Measurements from ENCODE around the gene EPHA6. TPM values are rescaled to one million over a fixed set of nuclear protein-coding genes. Genes with fewer than 3 reads are reported as not detected.

The EPHA6 gene
- total RNA-seq, 1 experiment from 2014 or later = 0.61 TPM

GRCh38 chr3:97488741-97489140 lies 674.3 kb downstream of the EPHA6 start:
- no peak overlapping the region for H2BK12ac ChIP-seq (ENCODE audit: insufficient read length, low read depth, low read length)
- H3K79me2 ChIP-seq (ENCODE audit: insufficient read depth, low read length) = no peaks in the 10 kb centered on the region
- no peak for DNase-seq
- no peaks in the 10 kb centered on the region for H3K23me2 ChIP-seq (ENCODE audit: insufficient read length, low read depth, low read length, poor library complexity, severe bottlenecking)
- no peaks in the 10 kb centered on the region for H3K9me3 ChIP-seq (ENCODE audit: control insufficient read depth, low read depth, low read length)
- no peaks in the 10 kb centered on the region for H3K36me3 Mint-ChIP-seq (ENCODE audit: insufficient read depth in 1 of 3, low read depth in 3 of 3)
- TF ChIP-seq CTCF (conservative IDR thresholded peaks at IDR 0.05) = no peak
- no peak overlapping the region for H3K27ac ChIP-seq (ENCODE audit: insufficient read length, low read depth, low read length)
- no peak overlapping the region for H3K27ac Mint-ChIP-seq
- H3K4ac ChIP-seq (ENCODE audit: low read depth, low read length) = no peak overlapping the region
- WGBS (ENCODE audit: extremely low coverage, insufficient read length, low lambda C conversion rate) = no CpG with 5 or more reads among the region's 1 CpG
- no peaks in the 10 kb centered on the region for H3K4me1 ChIP-seq (ENCODE audit: insufficient read depth, low read length)
- H3K23ac ChIP-seq (ENCODE audit: insufficient read length, low read depth, low read length) = no peak overlapping the region
- no peak overlapping the region for H3K14ac ChIP-seq (ENCODE audit: insufficient read depth, low read length)
- no peaks in the 10 kb centered on the region for H3K79me1 ChIP-seq (ENCODE audit: insufficient read depth, low read depth, low read length, poor library complexity, severe bottlenecking)
- no peak overlapping the region for H4K91ac ChIP-seq (ENCODE audit: insufficient read length, low read depth, low read length)
- H2BK15ac ChIP-seq (ENCODE audit: low read depth, low read length) = no peak overlapping the region
- H4K20me1 ChIP-seq (ENCODE audit: control insufficient read depth, insufficient read depth, insufficient read length) = no peaks in the 10 kb centered on the region
- no peaks in the 10 kb centered on the region for H3K9me3 Mint-ChIP-seq
- H4K5ac ChIP-seq (ENCODE audit: insufficient read length, low read depth, low read length) = no peak overlapping the region
- no peak overlapping the region for H2BK20ac ChIP-seq (ENCODE audit: low read depth, low read length, poor library complexity, severe bottlenecking)
- no peaks in the 10 kb centered on the region for H3K27me3 Mint-ChIP-seq (ENCODE audit: low read depth)
- H3K27me3 ChIP-seq (ENCODE audit: insufficient read depth, low read length) = no peaks in the 10 kb centered on the region
- H4K8ac ChIP-seq (replicated peaks; ENCODE audit: insufficient read length, low read depth, low read length) = no peak overlapping the region
- no peak overlapping the region for H2AFZ ChIP-seq (ENCODE audit: low read length)
- H2BK5ac ChIP-seq (ENCODE audit: insufficient read length, low read length) = no peak overlapping the region
- H3K18ac ChIP-seq (ENCODE audit: insufficient read length, low read depth, low read length) = no peak overlapping the region
- H3K4me2 ChIP-seq (ENCODE audit: insufficient read depth, insufficient read length, low read length) = no peak overlapping the region
- H2BK120ac ChIP-seq (ENCODE audit: low read depth, low read length, poor library complexity, severe bottlenecking) = no peak overlapping the region
- H3K56ac ChIP-seq (ENCODE audit: insufficient read length, low read depth, low read length) = no peak overlapping the region
- no peak overlapping the region for H3K4me3 Mint-ChIP-seq
- no peak overlapping the region for H3K9ac ChIP-seq (ENCODE audit: extremely low read depth, insufficient read length, low read length)
- no peak overlapping the region for H3T11ph ChIP-seq (ENCODE audit: low read length)
- H2AK5ac ChIP-seq (ENCODE audit: insufficient read length, low read length) = no peak overlapping the region
- peaks cover 5 to 7% of the 10 kb centered on the region in 2 experiments for H3K4me1 Mint-ChIP-seq
